MM.1S (cell line): ENCODE results near the gene DIP2B.

Experiments used
- DNase-seq: peaks from one replicate; pipeline ENCODE4 v3.0.0-alpha.2; 2015
- H2AFZ ChIP-seq: fragments of 300-600 bp; sonication (generic); 2 replicates; pipeline ENCODE4 v1.6.0; 2016; ENCODE audit warnings: antibody characterized with exemption, low read length
- H3F3A ChIP-seq: fragments of 300-600 bp; sonication (generic); 2 replicates; pipeline ENCODE4 v1.6.1; 2016; ENCODE audit warnings: mild to moderate bottlenecking, antibody characterized with exemption, low read length, moderate library complexity, mixed read lengths; ENCODE audit not compliant: insufficient read depth
- H3K27ac ChIP-seq: fragments of 300-600 bp; sonication (generic); 2 replicates; pipeline ENCODE4 v1.5.1; 2016; ENCODE audit warnings: mild to moderate bottlenecking, low read length
- H3K27me3 ChIP-seq: fragments of 300-600 bp; sonication (generic); replicated peaks from 2 replicates; pipeline ENCODE4 v1.6.0; 2016; ENCODE audit warnings: low read length; ENCODE audit not compliant: insufficient read depth
- H3K36me3 ChIP-seq: fragments of 300-600 bp; sonication (generic); replicated peaks from 2 replicates; pipeline ENCODE4 v1.6.1; 2016; ENCODE audit warnings: mild to moderate bottlenecking, low read length, mixed read lengths; ENCODE audit not compliant: insufficient read depth
- H3K4me1 ChIP-seq: fragments of 300-600 bp; sonication (generic); 2 replicates; pipeline ENCODE4 v1.6.1; 2016; ENCODE audit warnings: low read length, mixed read lengths
- H3K4me2 ChIP-seq: fragments of 300-600 bp; sonication (generic); 2 replicates; pipeline ENCODE4 v1.6.0; 2016; ENCODE audit warnings: low read depth, low read length
- H3K4me3 ChIP-seq: fragments of 300-600 bp; sonication (generic); 2 replicates; pipeline ENCODE4 v1.5.1; 2016; ENCODE audit warnings: low read length, mixed read lengths
- H3K79me2 ChIP-seq: fragments of 300-600 bp; sonication (generic); 2 replicates; pipeline ENCODE4 v1.6.1; 2016; ENCODE audit warnings: mixed run types, low read length, mixed read lengths
- H3K9ac ChIP-seq: fragments of 300-600 bp; sonication (generic); 2 replicates; pipeline ENCODE4 v1.6.1; 2016; ENCODE audit warnings: low read length, mixed read lengths
- H3K9me2 ChIP-seq: fragments of 300-600 bp; sonication (generic); replicated peaks from 2 replicates; pipeline ENCODE4 v1.6.1; 2016; ENCODE audit warnings: mild to moderate bottlenecking, low read length, mixed read lengths; ENCODE audit not compliant: insufficient read depth
- H3K9me3 ChIP-seq: fragments of 300-600 bp; sonication (generic); replicated peaks from 2 replicates; pipeline ENCODE4 v1.6.1; 2016; ENCODE audit warnings: mild to moderate bottlenecking, low read length, mixed read lengths; ENCODE audit not compliant: insufficient read depth
- H4K20me1 ChIP-seq: fragments of 300-600 bp; sonication (generic); 2 replicates; pipeline ENCODE4 v1.6.1; 2016; ENCODE audit warnings: mild to moderate bottlenecking, low read length, moderate library complexity, mixed read lengths; ENCODE audit not compliant: insufficient read depth
- CTCF ChIP-seq: fragments of 300-600 bp; sonication (generic); IDR thresholded peaks from 2 replicates; pipeline ENCODE4 v1.5.1; 2016; ENCODE audit warnings: antibody characterized with exemption, low read length, mixed read lengths
- EZH2 ChIP-seq: fragments of 300-600 bp; sonication (generic); optimal IDR thresholded peaks from 2 replicates; pipeline ENCODE3; 2017; ENCODE audit warnings: low read depth, mild to moderate bottlenecking, antibody characterized with exemption, low read length, mixed read lengths
- EZH2phosphoT487 ChIP-seq: fragments of 300-600 bp; sonication (generic); IDR thresholded peaks from 2 replicates; pipeline ENCODE4 v1.6.1; 2018; ENCODE audit warnings: antibody characterized with exemption, low read length

DIP2B gene

GRCh38 chr12:50734409-50735263, 229.9 kb downstream of the DIP2B start:
- Histone ChIP-seq H3K9ac (no peak overlapping the region), H3K9me2 (no peaks in the 10 kb centered on the region), H3K36me3 (no peaks in the 10 kb centered on the region), H3K9me3 (no peaks in the 10 kb centered on the region), H3K4me2 (no peak overlapping the region), H3K27ac (no peak overlapping the region), H3K4me3 (no peak overlapping the region), H3K27me3 (no peaks in the 10 kb centered on the region), H3F3A (no peaks in the 10 kb centered on the region), H4K20me1 (no peaks in the 10 kb centered on the region), H2AFZ (no peak overlapping the region), H3K79me2 (no peaks in the 10 kb centered on the region), H3K4me1 (no peaks in the 10 kb centered on the region)
- DNase-seq = peak; percentile 33
- TF ChIP-seq EZH2phosphoT487 = no peak
- TF ChIP-seq EZH2 = no peak
- peak; percentile 62 for TF ChIP-seq CTCF

GRCh38 chr12:50739611-50740010, 234.8 kb downstream of the DIP2B start:
- Histone ChIP-seq H3K4me2 (no peak overlapping the region), H3K36me3 (no peaks in the 10 kb centered on the region), H3K4me1 (no peaks in the 10 kb centered on the region), H3K27me3 (no peaks in the 10 kb centered on the region), H4K20me1 (no peaks in the 10 kb centered on the region), H3K79me2 (no peaks in the 10 kb centered on the region), H3K9me2 (no peaks in the 10 kb centered on the region), H2AFZ (no peak overlapping the region), H3K9me3 (no peaks in the 10 kb centered on the region), H3K9ac (no peak overlapping the region), H3F3A (no peaks in the 10 kb centered on the region), H3K27ac (no peak overlapping the region), H3K4me3 (no peak overlapping the region)
- no peak for TF ChIP-seq EZH2phosphoT487
- DNase-seq = no peak

- Histone ChIP-seq H3K9me3 (no peaks in the 10 kb centered on the region), H3K4me3 (no peak overlapping the region), H3K36me3 (no peaks in the 10 kb centered on the region), H3K4me2 (no peak overlapping the region), H3F3A (no peaks in the 10 kb centered on the region), H3K9ac (no peak overlapping the region), H4K20me1 (no peaks in the 10 kb centered on the region), H3K27ac (no peak overlapping the region), H3K9me2 (no peaks in the 10 kb centered on the region), H2AFZ (no peak overlapping the region), H3K27me3 (no peaks in the 10 kb centered on the region), H3K79me2 (no peaks in the 10 kb centered on the region), H3K4me1 (no peaks in the 10 kb centered on the region)
- TF ChIP-seq EZH2 = no peak
- no peak for TF ChIP-seq EZH2phosphoT487
- TF ChIP-seq CTCF = no peak
- no peak for DNase-seq
Observed at GRCh38 chr12:50740307-50740706, 235.5 kb downstream of the DIP2B start.

- Histone ChIP-seq H2AFZ (no peak overlapping the region), H3K27me3 (no peaks in the 10 kb centered on the region), H3K79me2 (no peaks in the 10 kb centered on the region), H3F3A (no peaks in the 10 kb centered on the region), H3K4me3 (no peak overlapping the region), H3K9ac (no peak overlapping the region), H3K9me3 (no peaks in the 10 kb centered on the region), H3K4me1 (no peaks in the 10 kb centered on the region), H3K36me3 (no peaks in the 10 kb centered on the region), H3K9me2 (no peaks in the 10 kb centered on the region), H3K27ac (no peak overlapping the region), H3K4me2 (no peak overlapping the region), H4K20me1 (no peaks in the 10 kb centered on the region)
- DNase-seq = no peak
- no peak for TF ChIP-seq EZH2
- TF ChIP-seq CTCF = no peak
- no peak for TF ChIP-seq EZH2phosphoT487
Observed at GRCh38 chr12:50742776-50743175, 238.0 kb downstream of the DIP2B start.
